ENCODE measurements around the gene KCNJ1. TPM values are rescaled to one million over a fixed set of nuclear protein-coding genes. Genes with fewer than 3 reads are reported as not detected.

KCNJ1 gene
- total and polyA plus RNA-seq, 10 of the 15 experiments (the other 5 are each of a cell fraction or from before 2014, with no cell fraction given): not detected

DNA sequence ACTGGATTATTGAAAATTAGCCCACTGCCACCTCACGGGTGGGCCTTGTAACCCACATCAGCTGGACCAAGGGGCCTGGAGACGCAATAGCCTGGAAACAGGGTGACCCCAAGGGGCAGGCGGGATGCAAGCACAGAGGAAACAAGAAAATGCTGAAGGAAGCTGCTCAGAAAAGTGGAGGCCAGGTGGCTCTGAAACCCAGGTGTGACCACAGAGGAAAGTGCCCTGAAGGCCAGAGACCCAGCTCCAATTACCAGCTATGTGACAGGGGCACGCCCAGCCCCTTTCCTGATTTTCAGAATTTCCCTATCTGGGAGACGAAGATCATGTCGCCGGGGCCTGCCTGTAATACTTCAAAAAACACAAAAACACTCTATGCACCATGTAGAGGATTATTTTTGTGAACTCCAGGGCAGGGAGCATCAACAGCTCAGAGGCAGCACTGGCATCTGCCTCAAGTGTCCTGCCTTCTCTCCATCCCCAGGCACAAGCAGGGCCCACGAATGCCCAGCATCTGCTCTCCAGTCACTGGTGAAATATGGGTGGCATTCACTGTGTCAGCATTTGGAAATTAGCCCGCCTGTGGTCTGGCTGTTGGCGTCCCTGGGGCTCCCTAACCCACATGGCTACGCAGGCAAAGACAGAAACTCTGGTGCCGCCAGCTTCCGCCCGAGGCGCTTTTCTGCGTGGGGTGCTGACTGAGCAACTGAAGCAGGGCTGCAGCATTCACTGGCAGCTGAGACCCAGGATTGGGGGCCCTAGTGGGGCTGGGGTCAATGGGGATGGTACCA, 6.3 kb downstream of the KCNJ1 start:
- SMC1A ChIA-PET (ENCODE audit: uncharacterized antibody, unreplicated experiment): interaction anchor here (0.7 to 1.0 kb wide), 4 partner anchors 9 to 689 kb away, joined by 3 read pairs; no protein-coding TSS in a partner anchor
- WGBS (ENCODE audit: insufficient coverage, insufficient replicate concordance, low lambda C conversion rate, missing lambda C conversion rate): 53% methylated on average over 16 of the region's 16 CpGs
- TF ChIP-seq RAD51 (IDR thresholded peaks at IDR 0.05) (no peak), TCF3 (IDR thresholded peaks at IDR 0.05; ENCODE audit: borderline replicate concordance, insufficient read depth, low read depth, low read length) (no peak), GABPA (IDR thresholded peaks at IDR 0.05; ENCODE audit: low read depth) (no peak), RCOR1 (conservative IDR thresholded peaks at IDR 0.05; ENCODE audit: low read depth, low read length) (no peak), CHD1 (IDR thresholded peaks at IDR 0.05; ENCODE audit: low read depth, low read length) (no peak)
- TF ChIP-seq, protein P1, sequence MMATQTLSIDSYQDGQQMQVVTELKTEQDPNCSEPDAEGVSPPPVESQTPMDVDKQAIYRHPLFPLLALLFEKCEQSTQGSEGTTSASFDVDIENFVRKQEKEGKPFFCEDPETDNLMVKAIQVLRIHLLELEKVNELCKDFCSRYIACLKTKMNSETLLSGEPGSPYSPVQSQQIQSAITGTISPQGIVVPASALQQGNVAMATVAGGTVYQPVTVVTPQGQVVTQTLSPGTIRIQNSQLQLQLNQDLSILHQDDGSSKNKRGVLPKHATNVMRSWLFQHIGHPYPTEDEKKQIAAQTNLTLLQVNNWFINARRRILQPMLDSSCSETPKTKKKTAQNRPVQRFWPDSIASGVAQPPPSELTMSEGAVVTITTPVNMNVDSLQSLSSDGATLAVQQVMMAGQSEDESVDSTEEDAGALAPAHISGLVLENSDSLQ (IDR thresholded peaks at IDR 0.05): no peak
- Histone ChIP-seq H3K79me2 (ENCODE audit: control insufficient read depth, insufficient read depth, low read length) (no peaks in the 10 kb centered on the region), H3K4me2 (ENCODE audit: control insufficient read depth, insufficient read depth) (no peak overlapping the region), H3K4me1 (ENCODE audit: control insufficient read depth, insufficient read depth, low read length) (no peaks in the 10 kb centered on the region), H4K20me1 (ENCODE audit: control insufficient read depth, insufficient read depth) (no peaks in the 10 kb centered on the region), H2AFZ (ENCODE audit: control insufficient read depth, low read depth, low read length) (no peak overlapping the region), H3K36me3 (ENCODE audit: control insufficient read depth in 2 of 2, insufficient read depth in 2 of 2, low read length in 1 of 2) (no peaks in the 10 kb centered on the region), H3K27ac (ENCODE audit: control insufficient read depth, insufficient read depth) (no peak overlapping the region), H3K27me3 (replicated peaks in 1 of 2; ENCODE audit: control insufficient read depth in 2 of 2, insufficient read depth in 2 of 2, low read length in 1 of 2) (peaks cover 0 to 2% of the 10 kb centered on the region in 2 experiments; a peak in 1 of 4 replicates), H3K9me3 (replicated peaks; ENCODE audit: control insufficient read depth, insufficient read depth, low read length) (no peaks in the 10 kb centered on the region), H3K9ac (ENCODE audit: control insufficient read depth, insufficient read depth, low read length) (no peak overlapping the region), H3K4me3 (no peak overlapping the region)
- BruUV-seq (replicated peaks): no TSS peak
- no peak for DNase-seq (ENCODE audit: low read depth, low spot score)
- in situ Hi-C loops (cut with MboI) (no loop called here), intact Hi-C loops (cut with micrococcal nuclease; ENCODE audit: unreplicated experiment) (loop anchor here (1.0 kb wide), 1 partner anchor 829 kb away; no protein-coding TSS in a partner anchor)
- POLR2A ChIA-PET: no interaction called here
- CTCF ChIA-PET: interaction anchor here (0.9 to 4.9 kb wide), 11 partner anchors 9 to 703 kb away, joined by 3 to 32 read pairs (median 4); no protein-coding TSS in a partner anchor
- RAD21 ChIA-PET (ENCODE audit: unreplicated experiment): interaction anchor here (0.6 to 1.4 kb wide), 4 partner anchors 30 to 832 kb away, joined by 3 to 7 read pairs (median 4); no protein-coding TSS in a partner anchor
- no peak for ATAC-seq
- no peak for FAIRE-seq

All from GM12878 (cell line).